H1 (cell line): ENCODE results near the gene DELE1.

Experiments
- CHD1 ChIP-seq: IDR thresholded peaks from 2 replicates; pipeline ENCODE4 v1.6.1; 2012; ENCODE audit warnings: low read depth, low read length, improper control_type of control experiment
- EP300 ChIP-seq, 2 experiments: IDR thresholded peaks; 1 replicate in 1 of 2; 2 replicates in 1 of 2; pipeline ENCODE4 v1.6.1; 2011 to 2012; ENCODE audit warnings: low read depth in 2 of 2, low read length in 2 of 2, mild to moderate bottlenecking in 2 of 2, borderline replicate concordance in 1 of 2, inconsistent platforms in 1 of 2, moderate library complexity in 1 of 2
- EZH2 ChIP-seq: fragments of 200-600 bp; sonication (generic); IDR thresholded peaks from 2 replicates; pipeline ENCODE4 v1.7.1; 2012; ENCODE audit warnings: low read depth, mild to moderate bottlenecking, moderate library complexity, low read length, inconsistent platforms; ENCODE audit not compliant: severe bottlenecking
- GTF2F1 ChIP-seq: IDR thresholded peaks from 2 replicates; pipeline ENCODE4 v1.6.1; 2012; ENCODE audit warnings: low read depth, low read length, improper control_type of control experiment, borderline replicate concordance
- JUN ChIP-seq: IDR thresholded peaks from 2 replicates; pipeline ENCODE4 v1.6.1; 2011; ENCODE audit warnings: low read depth, mild to moderate bottlenecking, improper control_type of control experiment, low read length
- POLR2A ChIP-seq, 2 experiments: IDR thresholded peaks; 1 replicate in 1 of 2; 2 replicates in 1 of 2; pipeline ENCODE4 v1.6.1; 2011; ENCODE audit warnings: low read depth in 2 of 2, low read length in 2 of 2, mild to moderate bottlenecking in 2 of 2; ENCODE audit errors: control extremely low read depth in 1 of 2
- SP1 ChIP-seq: IDR thresholded peaks from 2 replicates; pipeline ENCODE4 v1.6.1; 2011; ENCODE audit warnings: low read depth, low read length
- SP2 ChIP-seq: IDR thresholded peaks from 2 replicates; pipeline ENCODE4 v1.6.1; 2012; ENCODE audit warnings: mild to moderate bottlenecking, low read length, inconsistent platforms
- SRF ChIP-seq: IDR thresholded peaks from 2 replicates; pipeline ENCODE4 v1.6.1; 2011; ENCODE audit warnings: mild to moderate bottlenecking, low read depth, low read length, moderate library complexity
- YY1 ChIP-seq: IDR thresholded peaks from 2 replicates; pipeline ENCODE4 v1.6.1; 2011; ENCODE audit warnings: low read depth, mild to moderate bottlenecking, low read length
- TF ChIP-seq, protein P1 (sequence below), 3 experiments: IDR thresholded peaks; 1 replicate in 2 of 3; 2 replicates in 1 of 3; pipeline versions ENCODE4 v1.5.1 to v1.6.1; 2011; ENCODE audit warnings: low read length in 3 of 3, mild to moderate bottlenecking in 3 of 3, inconsistent platforms in 2 of 3, low read depth in 1 of 3, moderate library complexity in 1 of 3; ENCODE audit not compliant: insufficient read depth in 1 of 3; ENCODE audit errors: control extremely low read depth in 1 of 3
- TF ChIP-seq, protein P2 (sequence below): IDR thresholded peaks from 2 replicates; pipeline ENCODE4 v1.6.1; 2012; ENCODE audit warnings: inconsistent platforms

DNA sequence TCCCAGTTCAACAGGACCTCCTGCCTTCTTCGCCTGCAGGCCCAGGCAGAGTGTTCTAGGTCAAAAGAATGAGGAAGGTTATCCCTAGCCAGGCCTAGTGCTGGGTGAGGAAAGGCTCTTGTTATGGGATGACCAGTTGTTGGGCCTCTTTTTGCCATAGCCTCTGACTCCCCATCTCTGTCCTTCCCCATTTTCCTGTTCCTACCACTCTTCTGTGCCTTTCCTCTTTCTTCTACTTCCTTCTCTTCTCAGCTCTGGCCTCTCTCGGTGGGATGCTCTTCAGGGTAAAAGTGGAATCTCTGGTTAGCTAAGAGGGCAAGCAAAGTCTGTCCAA lies 44.3 kb upstream of the DELE1 start:
- no peak for TF ChIP-seq SP1
- no peak for TF ChIP-seq YY1
- TF ChIP-seq, protein P1, sequence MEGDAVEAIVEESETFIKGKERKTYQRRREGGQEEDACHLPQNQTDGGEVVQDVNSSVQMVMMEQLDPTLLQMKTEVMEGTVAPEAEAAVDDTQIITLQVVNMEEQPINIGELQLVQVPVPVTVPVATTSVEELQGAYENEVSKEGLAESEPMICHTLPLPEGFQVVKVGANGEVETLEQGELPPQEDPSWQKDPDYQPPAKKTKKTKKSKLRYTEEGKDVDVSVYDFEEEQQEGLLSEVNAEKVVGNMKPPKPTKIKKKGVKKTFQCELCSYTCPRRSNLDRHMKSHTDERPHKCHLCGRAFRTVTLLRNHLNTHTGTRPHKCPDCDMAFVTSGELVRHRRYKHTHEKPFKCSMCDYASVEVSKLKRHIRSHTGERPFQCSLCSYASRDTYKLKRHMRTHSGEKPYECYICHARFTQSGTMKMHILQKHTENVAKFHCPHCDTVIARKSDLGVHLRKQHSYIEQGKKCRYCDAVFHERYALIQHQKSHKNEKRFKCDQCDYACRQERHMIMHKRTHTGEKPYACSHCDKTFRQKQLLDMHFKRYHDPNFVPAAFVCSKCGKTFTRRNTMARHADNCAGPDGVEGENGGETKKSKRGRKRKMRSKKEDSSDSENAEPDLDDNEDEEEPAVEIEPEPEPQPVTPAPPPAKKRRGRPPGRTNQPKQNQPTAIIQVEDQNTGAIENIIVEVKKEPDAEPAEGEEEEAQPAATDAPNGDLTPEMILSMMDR (IDR thresholded peaks at IDR 0.05; ENCODE audit: control extremely low read depth in 1 of 3, insufficient read depth in 1 of 3, low read depth in 1 of 3, low read length in 3 of 3): no peak
- no peak for TF ChIP-seq EZH2
- no peak for TF ChIP-seq EP300 (IDR thresholded peaks at IDR 0.05; ENCODE audit: borderline replicate concordance in 1 of 2, low read depth in 2 of 2, low read length in 2 of 2)
- no peak; a peak in 1 of 3 replicates for TF ChIP-seq POLR2A (IDR thresholded peaks at IDR 0.05; ENCODE audit: control extremely low read depth in 1 of 2, low read depth in 2 of 2, low read length in 2 of 2)
- no peak for TF ChIP-seq SRF
- TF ChIP-seq, protein P2, sequence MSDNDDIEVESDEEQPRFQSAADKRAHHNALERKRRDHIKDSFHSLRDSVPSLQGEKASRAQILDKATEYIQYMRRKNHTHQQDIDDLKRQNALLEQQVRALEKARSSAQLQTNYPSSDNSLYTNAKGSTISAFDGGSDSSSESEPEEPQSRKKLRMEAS: no peak
- no peak for TF ChIP-seq CHD1
- no peak for TF ChIP-seq JUN
- TF ChIP-seq SP2: no peak
- no peak for TF ChIP-seq GTF2F1
